ENCODE results near the gene CADPS2. TPM values are rescaled to one million over a fixed set of nuclear protein-coding genes. Genes with fewer than 3 reads are reported as not detected.

Gene CADPS2
- total RNA-seq, 1 donor from 2014 or later = 4.4 TPM

DNA sequence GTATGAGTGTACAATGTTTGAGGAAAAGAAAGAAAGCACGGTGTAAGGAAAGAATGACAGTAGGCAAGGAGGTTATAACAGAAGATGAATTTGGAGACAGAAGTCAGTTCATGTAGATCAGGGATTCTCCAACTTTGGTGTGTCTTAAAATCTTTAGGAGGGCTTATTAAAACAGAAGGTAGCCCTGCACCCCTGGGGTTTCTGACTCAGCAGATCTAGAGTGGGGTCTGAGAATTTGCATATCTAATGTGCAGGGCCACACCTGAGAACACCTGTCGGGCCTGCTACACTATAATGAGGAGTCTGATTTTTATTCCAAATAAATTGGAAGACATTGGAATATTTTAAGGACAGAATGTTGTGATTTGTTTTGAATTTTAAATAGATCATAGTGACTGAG lies 307.9 kb downstream of the CADPS2 start:
- no peak for DNase-seq (ENCODE audit: low read depth)

DNA sequence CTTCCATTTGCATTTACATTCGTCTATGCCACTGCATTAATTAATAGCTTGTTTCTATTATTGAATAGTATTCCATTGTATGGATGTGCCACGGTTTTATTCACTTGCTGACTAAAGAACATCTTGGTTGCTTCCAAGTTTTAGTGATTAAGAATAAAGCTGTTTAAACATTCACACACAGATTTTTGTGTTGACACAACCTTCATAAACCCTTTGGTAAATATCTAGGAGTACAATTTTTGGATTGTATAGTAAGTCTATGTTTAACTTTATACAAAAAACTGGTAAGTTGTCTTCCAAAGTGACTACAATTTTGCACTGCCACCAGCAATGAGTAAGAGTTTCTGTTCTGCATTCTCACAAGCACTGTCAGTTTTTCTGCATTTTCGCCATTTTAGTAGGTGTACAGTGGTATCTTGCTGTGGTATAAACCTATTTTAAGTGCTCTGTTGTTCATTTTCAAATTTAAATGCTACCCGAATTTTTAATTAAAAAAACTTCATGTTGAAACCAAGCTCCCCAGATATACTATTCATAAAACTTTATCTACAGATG lies 308.7 kb downstream of the CADPS2 start:
- no peak overlapping the region for H3K4me3 ChIP-seq (ENCODE audit: low read depth, low read length)
- DNase-seq (ENCODE audit: low read depth) = no peak
- TF ChIP-seq, protein P1, sequence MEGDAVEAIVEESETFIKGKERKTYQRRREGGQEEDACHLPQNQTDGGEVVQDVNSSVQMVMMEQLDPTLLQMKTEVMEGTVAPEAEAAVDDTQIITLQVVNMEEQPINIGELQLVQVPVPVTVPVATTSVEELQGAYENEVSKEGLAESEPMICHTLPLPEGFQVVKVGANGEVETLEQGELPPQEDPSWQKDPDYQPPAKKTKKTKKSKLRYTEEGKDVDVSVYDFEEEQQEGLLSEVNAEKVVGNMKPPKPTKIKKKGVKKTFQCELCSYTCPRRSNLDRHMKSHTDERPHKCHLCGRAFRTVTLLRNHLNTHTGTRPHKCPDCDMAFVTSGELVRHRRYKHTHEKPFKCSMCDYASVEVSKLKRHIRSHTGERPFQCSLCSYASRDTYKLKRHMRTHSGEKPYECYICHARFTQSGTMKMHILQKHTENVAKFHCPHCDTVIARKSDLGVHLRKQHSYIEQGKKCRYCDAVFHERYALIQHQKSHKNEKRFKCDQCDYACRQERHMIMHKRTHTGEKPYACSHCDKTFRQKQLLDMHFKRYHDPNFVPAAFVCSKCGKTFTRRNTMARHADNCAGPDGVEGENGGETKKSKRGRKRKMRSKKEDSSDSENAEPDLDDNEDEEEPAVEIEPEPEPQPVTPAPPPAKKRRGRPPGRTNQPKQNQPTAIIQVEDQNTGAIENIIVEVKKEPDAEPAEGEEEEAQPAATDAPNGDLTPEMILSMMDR (conservative IDR thresholded peaks at IDR 0.05; ENCODE audit: low read depth, low read length) = no peak

More for the DNA sequence above, 307.9 kb downstream of the CADPS2 start:
- no peak overlapping the region for H3K4me3 ChIP-seq (ENCODE audit: low read depth, low read length)
- TF ChIP-seq, protein P1 (conservative IDR thresholded peaks at IDR 0.05; ENCODE audit: low read depth, low read length) = no peak

DNA sequence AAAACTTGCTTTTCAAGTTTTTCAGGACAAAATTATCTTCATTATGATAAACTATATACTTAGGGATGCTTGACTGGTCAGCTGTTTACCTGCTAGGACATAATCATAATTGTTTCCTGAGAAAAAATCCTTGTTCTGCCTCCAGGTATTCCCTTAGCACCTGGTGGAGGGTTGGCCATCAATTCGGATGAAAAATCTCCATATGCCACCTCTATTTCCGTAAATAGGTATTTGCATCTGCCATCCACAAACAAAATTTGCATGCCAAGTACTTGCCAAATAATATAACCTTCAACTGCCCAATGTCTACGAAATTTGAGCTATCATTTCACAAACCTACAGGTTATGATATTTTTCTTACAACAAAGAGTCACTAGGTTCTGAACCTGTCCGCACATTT lies 313.6 kb downstream of the CADPS2 start:
- H3K4me3 ChIP-seq (ENCODE audit: low read depth, low read length) = no peak overlapping the region
- no peak for DNase-seq (ENCODE audit: low read depth)
- TF ChIP-seq, protein P1 (conservative IDR thresholded peaks at IDR 0.05; ENCODE audit: low read depth, low read length) = no peak

DNA sequence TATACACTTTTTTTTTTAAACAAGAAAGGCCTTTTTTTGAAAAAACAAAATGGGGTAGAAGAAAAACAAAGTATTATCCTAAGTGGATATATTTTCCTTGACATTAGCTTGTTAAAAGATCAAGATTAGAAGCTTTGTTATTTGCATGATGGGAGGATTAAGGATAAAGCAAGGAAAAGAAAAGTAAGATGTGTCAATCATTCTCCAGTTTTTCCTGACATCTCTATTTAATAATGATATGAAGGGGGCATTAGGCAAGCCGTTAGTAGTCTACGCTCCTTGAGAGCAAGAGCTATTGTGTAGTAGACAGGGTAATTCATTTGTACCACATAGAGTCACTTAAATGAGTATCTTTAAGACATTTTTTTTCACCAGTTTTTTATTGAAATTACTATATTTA lies 324.9 kb downstream of the CADPS2 start:
- TF ChIP-seq, protein P1 (conservative IDR thresholded peaks at IDR 0.05; ENCODE audit: low read depth, low read length) = no peak
- no peak overlapping the region for H3K4me3 ChIP-seq (ENCODE audit: low read depth, low read length)
- no peak for DNase-seq (ENCODE audit: low read depth)

DNA sequence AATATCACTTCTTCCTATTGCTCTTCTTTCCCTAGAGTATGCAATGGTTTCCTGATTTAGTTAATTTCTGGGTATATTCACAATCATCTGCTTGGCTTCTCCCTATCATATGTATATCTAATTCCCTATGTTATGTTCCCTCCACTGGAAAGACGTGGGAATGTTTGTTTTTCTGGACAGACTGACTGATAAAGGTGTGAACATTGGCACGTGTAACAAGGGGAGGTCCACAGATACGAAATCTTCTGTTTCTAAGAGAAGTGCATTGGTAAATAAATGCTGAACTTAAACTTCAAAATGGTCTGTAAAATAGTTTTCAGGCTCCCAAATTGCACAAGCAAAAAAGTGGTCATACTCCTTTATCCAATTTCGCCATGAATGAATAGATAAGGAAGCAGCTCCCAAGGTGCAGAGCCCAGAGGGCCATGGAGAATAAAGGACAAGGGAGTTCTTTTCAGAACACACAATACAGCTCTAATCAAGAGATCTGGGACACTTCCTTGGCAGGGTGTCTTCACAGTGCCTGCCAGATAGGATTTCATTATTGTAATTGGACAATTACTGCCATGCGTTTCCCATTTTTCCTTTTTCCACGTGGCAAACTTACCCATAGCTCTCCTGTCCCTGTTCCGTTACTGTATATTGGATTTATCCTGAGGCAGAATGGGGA lies 329.3 kb downstream of the CADPS2 start:
- H3K4me3 ChIP-seq (ENCODE audit: low read depth, low read length) = no peak overlapping the region
- TF ChIP-seq, protein P1 (conservative IDR thresholded peaks at IDR 0.05; ENCODE audit: low read depth, low read length) = no peak

DNA sequence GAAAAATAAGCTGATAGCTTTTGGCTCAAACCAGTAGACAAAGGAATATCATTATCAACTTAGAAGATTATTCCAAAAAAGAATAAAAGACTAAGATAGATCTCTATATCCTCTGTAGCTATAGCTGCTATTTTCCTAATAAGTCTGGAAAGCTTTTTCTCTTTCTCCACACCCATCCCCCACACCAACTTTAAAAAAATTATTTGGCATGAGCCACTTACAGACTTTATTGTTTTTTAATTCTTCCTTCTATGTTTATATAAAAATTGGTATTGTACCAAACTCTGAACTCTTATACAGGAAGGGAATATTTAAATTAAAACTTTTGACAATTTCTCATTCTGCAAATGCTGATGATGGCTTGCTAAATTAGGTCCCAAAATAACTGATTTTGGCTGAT lies 330.0 kb downstream of the CADPS2 start:
- H3K4me3 ChIP-seq (ENCODE audit: low read depth, low read length) = no peak overlapping the region
- TF ChIP-seq, protein P1 (conservative IDR thresholded peaks at IDR 0.05; ENCODE audit: low read depth, low read length) = no peak
- no peak for DNase-seq (ENCODE audit: low read depth)

More for the DNA sequence above, 329.3 kb downstream of the CADPS2 start:
- DNase-seq (ENCODE audit: low read depth) = no peak

DNA sequence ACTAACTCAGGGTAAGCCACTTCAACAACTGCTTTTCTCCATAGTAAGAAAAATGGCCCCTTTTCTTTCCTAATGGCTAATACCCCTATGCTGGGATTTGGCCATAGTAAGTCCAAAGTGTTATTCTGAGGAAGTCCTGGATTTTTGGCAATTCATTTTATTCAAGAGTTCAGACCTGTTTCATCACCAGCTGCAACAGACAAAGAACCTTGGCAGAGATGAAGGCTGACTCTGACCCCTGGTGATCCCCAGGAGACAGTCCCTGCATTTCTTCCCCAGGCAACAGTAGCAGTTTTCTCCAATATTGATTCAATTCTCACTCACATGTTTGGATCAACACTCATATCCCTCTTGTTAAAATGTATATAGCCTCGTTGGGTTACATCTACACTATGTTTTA lies 332.5 kb downstream of the CADPS2 start:
- no peak overlapping the region for H3K4me3 ChIP-seq (ENCODE audit: low read depth, low read length)
- no peak for DNase-seq (ENCODE audit: low read depth)
- TF ChIP-seq, protein P1 (conservative IDR thresholded peaks at IDR 0.05; ENCODE audit: low read depth, low read length) = no peak

All from epithelial cell of proximal tubule (primary cell).